ENCODE measurements around the gene WDR36. TPM values are rescaled to one million over a fixed set of nuclear protein-coding genes. Genes with fewer than 3 reads are reported as not detected.

WDR36 gene
- total RNA-seq, 2 donors from 2014 or later: 28.5 to 32.0 TPM

- H3K4me1 Mint-ChIP-seq: peaks cover 16% of the 10 kb centered on the region
- no peaks in the 10 kb centered on the region for H3K27me3 Mint-ChIP-seq (ENCODE audit: insufficient read depth)
- H3K36me3 Mint-ChIP-seq (ENCODE audit: low read depth): peaks cover 25% of the 10 kb centered on the region
- Histone ChIP-seq H3K9me3 (ENCODE audit: control insufficient read depth, low read length) (no peaks in the 10 kb centered on the region), H3K36me3 (ENCODE audit: control insufficient read depth, insufficient read depth, low read length) (peaks cover 71% of the 10 kb centered on the region), H3K4me1 (ENCODE audit: control insufficient read depth, insufficient read depth, low read length) (no peaks in the 10 kb centered on the region), H3K9ac (ENCODE audit: extremely low read depth, low read length, poor library complexity, severe bottlenecking) (no peak overlapping the region), H3K27ac (ENCODE audit: low read depth, low read length) (no peak overlapping the region), H3K27me3 (ENCODE audit: control insufficient read depth, insufficient read depth, low read length, poor library complexity, severe bottlenecking) (no peaks in the 10 kb centered on the region), H3K4me3 (ENCODE audit: low read length) (no peak overlapping the region)
- TF ChIP-seq, protein P1, sequence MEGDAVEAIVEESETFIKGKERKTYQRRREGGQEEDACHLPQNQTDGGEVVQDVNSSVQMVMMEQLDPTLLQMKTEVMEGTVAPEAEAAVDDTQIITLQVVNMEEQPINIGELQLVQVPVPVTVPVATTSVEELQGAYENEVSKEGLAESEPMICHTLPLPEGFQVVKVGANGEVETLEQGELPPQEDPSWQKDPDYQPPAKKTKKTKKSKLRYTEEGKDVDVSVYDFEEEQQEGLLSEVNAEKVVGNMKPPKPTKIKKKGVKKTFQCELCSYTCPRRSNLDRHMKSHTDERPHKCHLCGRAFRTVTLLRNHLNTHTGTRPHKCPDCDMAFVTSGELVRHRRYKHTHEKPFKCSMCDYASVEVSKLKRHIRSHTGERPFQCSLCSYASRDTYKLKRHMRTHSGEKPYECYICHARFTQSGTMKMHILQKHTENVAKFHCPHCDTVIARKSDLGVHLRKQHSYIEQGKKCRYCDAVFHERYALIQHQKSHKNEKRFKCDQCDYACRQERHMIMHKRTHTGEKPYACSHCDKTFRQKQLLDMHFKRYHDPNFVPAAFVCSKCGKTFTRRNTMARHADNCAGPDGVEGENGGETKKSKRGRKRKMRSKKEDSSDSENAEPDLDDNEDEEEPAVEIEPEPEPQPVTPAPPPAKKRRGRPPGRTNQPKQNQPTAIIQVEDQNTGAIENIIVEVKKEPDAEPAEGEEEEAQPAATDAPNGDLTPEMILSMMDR (conservative IDR thresholded peaks at IDR 0.05): no peak
- DNase-seq: no peak
- no peak overlapping the region for H3K27ac Mint-ChIP-seq
- no peak overlapping the region for H3K4me3 Mint-ChIP-seq
- no peaks in the 10 kb centered on the region for H3K9me3 Mint-ChIP-seq
- 80% methylated on average over 2 of the region's 2 CpGs; no CpG with 5 or more reads in 1 of the 2 experiments for WGBS, 2 experiments (ENCODE audit: insufficient coverage in 1 of 2, insufficient read length in 1 of 2)
These were observed 28.8 kb downstream of the WDR36 start for GRCh38 chr5:111120911-111121310.

DNA sequence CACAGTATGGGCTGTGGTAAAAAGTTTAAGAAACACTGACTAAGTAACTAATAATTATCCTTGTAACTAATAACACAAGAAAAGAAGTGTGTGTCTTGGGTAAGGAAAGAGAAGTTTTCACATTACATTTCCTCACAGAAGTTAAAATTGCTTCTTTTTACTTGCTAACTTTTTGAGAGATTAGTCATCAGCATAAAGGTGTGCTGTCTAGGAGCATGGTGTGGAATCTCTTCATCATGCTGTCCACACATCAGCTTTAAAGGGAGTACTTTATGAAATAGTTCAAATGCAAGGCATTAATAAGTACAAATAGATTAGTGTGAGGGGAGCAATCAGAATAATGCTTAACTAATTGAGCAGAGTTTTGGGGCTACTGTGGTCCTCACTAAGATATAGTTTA is 29.8 kb downstream of the WDR36 start:
- no peaks in the 10 kb centered on the region for H3K27me3 ChIP-seq (ENCODE audit: control insufficient read depth, insufficient read depth, low read length, poor library complexity, severe bottlenecking)
- H3K4me1 ChIP-seq (ENCODE audit: control insufficient read depth, insufficient read depth, low read length): no peaks in the 10 kb centered on the region
- H3K27ac ChIP-seq (ENCODE audit: low read depth, low read length): no peak overlapping the region
- peaks cover 81% of the 10 kb centered on the region for H3K36me3 ChIP-seq (ENCODE audit: control insufficient read depth, insufficient read depth, low read length)
- Mint-ChIP-seq H3K4me3 (no peak overlapping the region), H3K27me3 (ENCODE audit: insufficient read depth) (no peaks in the 10 kb centered on the region), H3K27ac (no peak overlapping the region), H3K4me1 (peaks cover 15% of the 10 kb centered on the region), H3K36me3 (ENCODE audit: low read depth) (peaks cover 36% of the 10 kb centered on the region), H3K9me3 (no peaks in the 10 kb centered on the region)
- TF ChIP-seq, protein P1 (conservative IDR thresholded peaks at IDR 0.05): no peak
- no peaks in the 10 kb centered on the region for H3K9me3 ChIP-seq (ENCODE audit: control insufficient read depth, low read length)
- no peak for DNase-seq
- no peak overlapping the region for H3K9ac ChIP-seq (ENCODE audit: extremely low read depth, low read length, poor library complexity, severe bottlenecking)
- H3K4me3 ChIP-seq (ENCODE audit: low read length): no peak overlapping the region

GRCh38 chr5:111122398-111122797 is 30.2 kb downstream of the WDR36 start:
- TF ChIP-seq, protein P1 (conservative IDR thresholded peaks at IDR 0.05): no peak
- Histone ChIP-seq H3K36me3 (ENCODE audit: control insufficient read depth, insufficient read depth, low read length) (peaks cover 86% of the 10 kb centered on the region), H3K27me3 (ENCODE audit: control insufficient read depth, insufficient read depth, low read length, poor library complexity, severe bottlenecking) (no peaks in the 10 kb centered on the region), H3K9ac (ENCODE audit: extremely low read depth, low read length, poor library complexity, severe bottlenecking) (no peak overlapping the region), H3K27ac (ENCODE audit: low read depth, low read length) (no peak overlapping the region), H3K4me3 (ENCODE audit: low read length) (no peak overlapping the region), H3K4me1 (ENCODE audit: control insufficient read depth, insufficient read depth, low read length) (no peaks in the 10 kb centered on the region), H3K9me3 (ENCODE audit: control insufficient read depth, low read length) (no peaks in the 10 kb centered on the region)
- Mint-ChIP-seq H3K9me3 (no peaks in the 10 kb centered on the region), H3K36me3 (ENCODE audit: low read depth) (peaks cover 39% of the 10 kb centered on the region), H3K4me3 (no peak overlapping the region), H3K4me1 (peaks cover 10% of the 10 kb centered on the region), H3K27me3 (ENCODE audit: insufficient read depth) (no peaks in the 10 kb centered on the region), H3K27ac (no peak overlapping the region)
- WGBS, 2 experiments (ENCODE audit: insufficient coverage in 1 of 2, insufficient read length in 1 of 2): 100% methylated on average over 2 of the region's 2 CpGs; no CpG with 5 or more reads in 1 of the 2 experiments
- DNase-seq: no peak

Data from endodermal cell (in vitro differentiated cells).